SK-N-DZ (cell line): ENCODE data around the gene NTF3.

ENCODE experiments used
- DNase-seq: peaks from one replicate; pipeline ENCODE4 v3.0.0-alpha.2; 2015; ENCODE audit warnings: low spot score

The NTF3 gene

GRCh38 chr12:5511256-5511643, 79.3 kb downstream of the NTF3 start:
- DNase-seq: no peak

GRCh38 chr12:5511644-5512600, 80.0 kb downstream of the NTF3 start:
- DNase-seq: no peak

- DNase-seq: no peak
These were observed 80.7 kb downstream of the NTF3 start for GRCh38 chr12:5512601-5512970.

GRCh38 chr12:5513406-5513805, 81.5 kb downstream of the NTF3 start:
- no peak for DNase-seq

GRCh38 chr12:5514016-5514415, 82.1 kb downstream of the NTF3 start:
- no peak for DNase-seq

GRCh38 chr12:5514545-5514944, 82.6 kb downstream of the NTF3 start:
- no peak for DNase-seq

- no peak for DNase-seq
These were observed 83.5 kb downstream of the NTF3 start for GRCh38 chr12:5515458-5515857.

- no peak for DNase-seq
These were observed 84.7 kb downstream of the NTF3 start for GRCh38 chr12:5516371-5517241.

- no peak for DNase-seq
These were observed 86.9 kb downstream of the NTF3 start for GRCh38 chr12:5518584-5519365.

GRCh38 chr12:5520037-5520436, 88.1 kb downstream of the NTF3 start:
- DNase-seq: no peak

- no peak for DNase-seq
These were observed 88.9 kb downstream of the NTF3 start for GRCh38 chr12:5520831-5521230.

GRCh38 chr12:5521456-5522325, 89.8 kb downstream of the NTF3 start:
- no peak for DNase-seq

GRCh38 chr12:5522432-5523335, 90.8 kb downstream of the NTF3 start:
- no peak for DNase-seq

- DNase-seq: no peak
These were observed 91.6 kb downstream of the NTF3 start for GRCh38 chr12:5523396-5524115.

- no peak for DNase-seq
These were observed 92.3 kb downstream of the NTF3 start for GRCh38 chr12:5524116-5524768.

- no peak for DNase-seq
These were observed 93.0 kb downstream of the NTF3 start for GRCh38 chr12:5524769-5525436.

- DNase-seq: no peak
These were observed 94.0 kb downstream of the NTF3 start for GRCh38 chr12:5525783-5526367.

GRCh38 chr12:5533368-5533767, 101.5 kb downstream of the NTF3 start:
- DNase-seq: no peak
